Ectodermal cell (in vitro differentiated cells): ENCODE measurements around the gene NAA25.
"Not testable (repeated sequence)": the region's sequence is repeated elsewhere in the genome, so short reads cannot be mapped to it uniquely, and the experiment has no call there.

Experiments used
- H3K27ac ChIP-seq: 2 replicates; pipeline ENCODE4 v1.7.0; 2013; ENCODE audit warnings: mild to moderate bottlenecking, low read depth, low read length; ENCODE audit not compliant: insufficient read depth, poor library complexity, severe bottlenecking
- H3K27me3 ChIP-seq: 2 replicates; pipeline ENCODE4 v1.7.0; 2013; ENCODE audit warnings: mild to moderate bottlenecking, low read length; ENCODE audit not compliant: insufficient read depth, control insufficient read depth, poor library complexity, severe bottlenecking
- H3K36me3 ChIP-seq: one replicate; pipeline ENCODE4 v1.7.0; 2013; ENCODE audit warnings: low read length; ENCODE audit not compliant: control insufficient read depth, insufficient read depth
- H3K4me1 ChIP-seq: one replicate; pipeline ENCODE4 v1.7.0; 2013; ENCODE audit warnings: low read length; ENCODE audit not compliant: control insufficient read depth, insufficient read depth
- H3K4me3 ChIP-seq: 2 replicates; pipeline ENCODE4 v1.7.0; 2013; ENCODE audit warnings: low read depth, low read length, control low read depth; ENCODE audit not compliant: insufficient read depth
- H3K9me3 ChIP-seq: 2 replicates; pipeline ENCODE4 v1.7.0; 2013; ENCODE audit warnings: mild to moderate bottlenecking, low read length, moderate library complexity; ENCODE audit not compliant: control insufficient read depth
- WGBS, 2 experiments: methylation state at CpG; one replicate each; pipeline ENCODE4 v1.1.7; 2013; ENCODE audit warnings: missing lambda C conversion rate in 2 of 2; 5-methylcytosine and 5-hydroxymethylcytosine counted together

The NAA25 gene

GRCh38 chr12:111998015-111998414, 110.6 kb downstream of the NAA25 start:
- H3K4me3 ChIP-seq = no peak overlapping the region
- H3K9me3 ChIP-seq = no peaks in the 10 kb centered on the region
- H3K36me3 ChIP-seq = no peaks in the 10 kb centered on the region
- WGBS, 2 experiments = 95 to 96% methylated on average over 4 of the region's 4 CpGs
- no peak overlapping the region for H3K27ac ChIP-seq
- no peaks in the 10 kb centered on the region for H3K4me1 ChIP-seq
- no peaks in the 10 kb centered on the region for H3K27me3 ChIP-seq

- WGBS, 2 experiments = 87 to 96% methylated on average over 2 of the region's 2 CpGs
- H3K27ac ChIP-seq = no peak overlapping the region
- H3K4me3 ChIP-seq = no peak overlapping the region
- H3K36me3 ChIP-seq = no peaks in the 10 kb centered on the region
- no peaks in the 10 kb centered on the region for H3K27me3 ChIP-seq
- no peaks in the 10 kb centered on the region for H3K9me3 ChIP-seq
- no peaks in the 10 kb centered on the region for H3K4me1 ChIP-seq
These were observed 111.3 kb downstream of the NAA25 start for GRCh38 chr12:111997300-111997699.

GRCh38 chr12:111995782-111996480, 112.7 kb downstream of the NAA25 start:
- Histone ChIP-seq H3K9me3 (no peaks in the 10 kb centered on the region), H3K27ac (no peak overlapping the region), H3K27me3 (no peaks in the 10 kb centered on the region), H3K4me1 (no peaks in the 10 kb centered on the region), H3K36me3 (no peaks in the 10 kb centered on the region), H3K4me3 (no peak overlapping the region)
- WGBS, 2 experiments = 75 to 92% methylated on average over 1 of the region's 1 CpG

- H3K36me3 ChIP-seq, H3K4me1 ChIP-seq, H3K27me3 ChIP-seq, H3K9me3 ChIP-seq, H3K27ac ChIP-seq, H3K4me3 ChIP-seq: not testable (repeated sequence)
- 93 to 95% methylated on average over 16 to 17 of the region's 17 CpGs for WGBS, 2 experiments
These were observed 114.1 kb downstream of the NAA25 start for GRCh38 chr12:111994211-111995111.

- Histone ChIP-seq H3K36me3 (no peaks in the 10 kb centered on the region), H3K27ac (no peak overlapping the region), H3K9me3 (no peaks in the 10 kb centered on the region), H3K4me1 (no peaks in the 10 kb centered on the region), H3K27me3 (no peaks in the 10 kb centered on the region), H3K4me3 (no peak overlapping the region)
- 96 to 97% methylated on average over 2 of the region's 2 CpGs for WGBS, 2 experiments
These were observed 115.1 kb downstream of the NAA25 start for GRCh38 chr12:111993292-111994150.

GRCh38 chr12:111992464-111992863, 116.1 kb downstream of the NAA25 start:
- Histone ChIP-seq H3K27me3 (no peaks in the 10 kb centered on the region), H3K27ac (no peak overlapping the region), H3K36me3 (no peaks in the 10 kb centered on the region), H3K4me3 (no peak overlapping the region), H3K9me3 (no peaks in the 10 kb centered on the region), H3K4me1 (no peaks in the 10 kb centered on the region)
- 82 to 88% methylated on average over 5 to 6 of the region's 6 CpGs for WGBS, 2 experiments

- 84 to 94% methylated on average over 4 of the region's 4 CpGs for WGBS, 2 experiments
These were observed 116.6 kb downstream of the NAA25 start for GRCh38 chr12:111991946-111992345.

GRCh38 chr12:111991535-111991934, 117.0 kb downstream of the NAA25 start:
- H3K36me3 ChIP-seq = no peaks in the 10 kb centered on the region
- H3K4me3 ChIP-seq = no peak overlapping the region
- 93 to 97% methylated on average over 1 to 2 of the region's 2 CpGs for WGBS, 2 experiments
- H3K27ac ChIP-seq = no peak overlapping the region
- H3K9me3 ChIP-seq = no peaks in the 10 kb centered on the region
- H3K4me1 ChIP-seq = no peaks in the 10 kb centered on the region
- no peaks in the 10 kb centered on the region for H3K27me3 ChIP-seq

More at GRCh38 chr12:111991946-111992345, 116.6 kb downstream of the NAA25 start:
- Histone ChIP-seq H3K27me3 (no peaks in the 10 kb centered on the region), H3K36me3 (no peaks in the 10 kb centered on the region), H3K27ac (no peak overlapping the region), H3K4me3 (no peak overlapping the region), H3K9me3 (no peaks in the 10 kb centered on the region), H3K4me1 (no peaks in the 10 kb centered on the region)

- WGBS, 2 experiments = 92 to 100% methylated on average over 1 of the region's 2 CpGs
- no peaks in the 10 kb centered on the region for H3K4me1 ChIP-seq
- no peaks in the 10 kb centered on the region for H3K27me3 ChIP-seq
- no peaks in the 10 kb centered on the region for H3K36me3 ChIP-seq
- no peak overlapping the region for H3K4me3 ChIP-seq
- no peak overlapping the region for H3K27ac ChIP-seq
- H3K9me3 ChIP-seq = no peaks in the 10 kb centered on the region
These were observed 123.8 kb downstream of the NAA25 start for GRCh38 chr12:111984820-111985219.

- Histone ChIP-seq H3K27me3 (no peaks in the 10 kb centered on the region), H3K9me3 (no peaks in the 10 kb centered on the region), H3K27ac (no peak overlapping the region), H3K36me3 (no peaks in the 10 kb centered on the region), H3K4me1 (no peaks in the 10 kb centered on the region), H3K4me3 (no peak overlapping the region)
- WGBS, 2 experiments = 93 to 97% methylated on average over 2 of the region's 2 CpGs
These were observed 126.6 kb downstream of the NAA25 start for GRCh38 chr12:111981987-111982386.
